ENCODE measurements around the gene EIF3I.
"Not testable (repeated sequence)": the region's sequence is repeated elsewhere in the genome, so short reads cannot be mapped to it uniquely, and the experiment has no call there.

The EIF3I gene

DNA sequence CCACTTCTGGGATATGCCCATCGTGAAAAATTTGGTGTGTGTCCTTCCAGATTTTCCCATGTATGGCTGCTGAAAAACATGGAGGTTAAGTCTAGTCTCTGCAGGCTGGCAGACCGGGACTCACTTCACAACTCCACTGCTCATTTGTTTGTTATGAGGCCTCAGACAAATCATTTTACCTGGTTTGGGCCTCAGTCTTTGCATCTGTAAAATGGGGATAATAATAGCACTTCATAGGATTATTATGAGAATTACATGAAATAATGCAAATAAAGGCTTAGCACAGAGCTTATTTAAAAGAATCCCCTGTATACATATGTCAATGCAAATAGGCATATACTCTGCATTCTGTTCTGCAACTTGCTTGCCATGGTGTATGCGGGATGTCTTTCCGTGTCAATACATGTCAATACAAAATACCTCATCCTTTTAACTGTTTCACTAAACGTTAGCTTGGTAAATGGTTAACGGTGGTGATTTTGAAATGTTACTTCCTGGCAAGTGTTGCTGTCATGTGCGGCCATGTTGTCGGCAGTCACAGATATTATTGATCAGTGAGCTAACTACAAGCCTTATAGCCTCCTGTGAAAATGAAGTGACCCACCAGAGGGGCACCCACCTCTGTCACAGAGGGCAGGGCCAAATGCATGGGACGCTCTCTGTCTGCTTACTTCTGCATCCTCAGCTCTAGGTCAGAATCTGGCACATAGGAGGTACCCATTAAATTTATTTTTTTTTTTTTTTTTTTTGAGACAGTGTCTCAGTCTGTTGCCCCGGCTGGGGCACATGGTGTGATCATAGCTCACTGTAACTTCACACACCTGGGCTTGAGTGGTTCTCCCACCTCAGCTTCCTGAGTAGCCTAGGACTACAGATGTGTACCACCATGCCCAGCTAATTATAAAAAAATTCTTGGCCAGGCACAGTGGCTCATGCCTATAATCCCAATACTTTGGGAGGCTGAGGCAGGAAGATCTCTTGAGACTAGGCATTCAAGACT lies 33.2 kb downstream of the EIF3I start:
- Histone ChIP-seq H3K36me3 (no peaks in the 10 kb centered on the region), H3K9me3 (no peaks in the 10 kb centered on the region), H3K4me3 (ENCODE audit: low read depth in 1 of 2, low read length in 1 of 2) (no peak overlapping the region), H3K27ac (no peak overlapping the region), H3K27me3 (peaks cover 6% of the 10 kb centered on the region), H3K4me1 (ENCODE audit: control insufficient read depth in 1 of 2, insufficient read depth in 1 of 2, low read depth in 1 of 2, low read length in 1 of 2) (peaks cover 1 to 3% of the 10 kb centered on the region in 2 experiments)
- TF ChIP-seq, protein P1, sequence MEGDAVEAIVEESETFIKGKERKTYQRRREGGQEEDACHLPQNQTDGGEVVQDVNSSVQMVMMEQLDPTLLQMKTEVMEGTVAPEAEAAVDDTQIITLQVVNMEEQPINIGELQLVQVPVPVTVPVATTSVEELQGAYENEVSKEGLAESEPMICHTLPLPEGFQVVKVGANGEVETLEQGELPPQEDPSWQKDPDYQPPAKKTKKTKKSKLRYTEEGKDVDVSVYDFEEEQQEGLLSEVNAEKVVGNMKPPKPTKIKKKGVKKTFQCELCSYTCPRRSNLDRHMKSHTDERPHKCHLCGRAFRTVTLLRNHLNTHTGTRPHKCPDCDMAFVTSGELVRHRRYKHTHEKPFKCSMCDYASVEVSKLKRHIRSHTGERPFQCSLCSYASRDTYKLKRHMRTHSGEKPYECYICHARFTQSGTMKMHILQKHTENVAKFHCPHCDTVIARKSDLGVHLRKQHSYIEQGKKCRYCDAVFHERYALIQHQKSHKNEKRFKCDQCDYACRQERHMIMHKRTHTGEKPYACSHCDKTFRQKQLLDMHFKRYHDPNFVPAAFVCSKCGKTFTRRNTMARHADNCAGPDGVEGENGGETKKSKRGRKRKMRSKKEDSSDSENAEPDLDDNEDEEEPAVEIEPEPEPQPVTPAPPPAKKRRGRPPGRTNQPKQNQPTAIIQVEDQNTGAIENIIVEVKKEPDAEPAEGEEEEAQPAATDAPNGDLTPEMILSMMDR (IDR thresholded peaks at IDR 0.05): no peak

DNA sequence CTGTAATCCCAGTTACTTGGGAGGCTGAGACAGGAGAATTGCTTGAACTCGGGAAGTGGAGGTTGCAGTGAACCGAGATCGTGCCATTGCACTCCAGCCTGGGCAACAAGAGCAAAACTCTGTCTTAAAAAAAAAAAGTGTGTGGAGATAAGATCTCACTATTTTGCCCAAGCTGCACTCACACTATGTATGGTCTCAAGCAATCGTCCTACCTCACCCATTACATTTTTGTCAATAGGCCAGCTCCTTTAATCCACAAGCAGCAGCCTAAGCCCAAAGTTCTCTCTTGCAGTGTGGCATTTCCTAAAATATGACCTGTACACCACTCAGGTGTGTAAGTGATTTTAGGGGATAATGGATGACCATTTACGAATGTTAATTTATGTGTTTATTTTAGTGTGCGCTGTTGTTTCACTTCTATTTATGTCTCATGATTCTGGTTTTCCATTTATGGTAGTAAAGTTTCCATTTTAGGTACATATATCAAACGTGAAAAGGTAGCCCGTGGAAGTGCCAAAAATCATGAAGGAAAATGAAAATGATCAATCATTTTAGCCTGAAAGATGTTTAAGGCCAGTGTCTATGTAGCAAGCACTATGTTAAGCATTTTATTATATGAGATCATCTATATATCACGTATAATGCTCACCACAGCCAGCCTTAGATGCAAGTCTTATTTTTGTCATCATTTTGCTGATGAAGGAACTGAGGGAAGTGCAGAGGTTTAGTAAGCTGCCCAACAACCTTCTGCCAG lies 34.4 kb downstream of the EIF3I start:
- Histone ChIP-seq H3K27ac (no peak overlapping the region), H3K4me1 (ENCODE audit: control insufficient read depth in 1 of 2, insufficient read depth in 1 of 2, low read depth in 1 of 2, low read length in 1 of 2) (peaks cover 0 to 3% of the 10 kb centered on the region in 2 experiments), H3K9me3 (no peaks in the 10 kb centered on the region), H3K27me3 (no peaks in the 10 kb centered on the region), H3K4me3 (ENCODE audit: low read depth in 1 of 2, low read length in 1 of 2) (no peak overlapping the region), H3K36me3 (no peaks in the 10 kb centered on the region)
- TF ChIP-seq, protein P1 (IDR thresholded peaks at IDR 0.05): no peak

DNA sequence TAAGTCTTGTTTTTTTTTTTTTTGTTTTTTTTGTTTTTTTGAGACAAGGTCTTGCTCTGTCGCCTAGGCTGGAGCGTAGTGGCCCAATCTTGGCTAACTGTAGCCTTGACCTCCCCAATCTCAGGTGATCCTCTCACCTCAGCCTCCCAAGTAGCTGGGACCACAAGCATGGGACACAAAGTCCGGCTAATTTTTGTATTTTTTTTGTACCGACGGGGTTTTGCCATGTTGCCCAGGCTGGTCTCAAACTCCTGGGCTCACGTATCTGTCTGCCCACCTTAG lies 35.0 kb downstream of the EIF3I start:
- Histone ChIP-seq H3K27ac (no peak overlapping the region), H3K27me3 (no peaks in the 10 kb centered on the region), H3K9me3 (no peaks in the 10 kb centered on the region), H3K36me3 (no peaks in the 10 kb centered on the region), H3K4me3 (ENCODE audit: low read depth in 1 of 2, low read length in 1 of 2) (no peak overlapping the region), H3K4me1 (ENCODE audit: control insufficient read depth in 1 of 2, insufficient read depth in 1 of 2, low read depth in 1 of 2, low read length in 1 of 2) (peaks cover 0 to 3% of the 10 kb centered on the region in 2 experiments)
- TF ChIP-seq, protein P1 (IDR thresholded peaks at IDR 0.05): no peak

DNA sequence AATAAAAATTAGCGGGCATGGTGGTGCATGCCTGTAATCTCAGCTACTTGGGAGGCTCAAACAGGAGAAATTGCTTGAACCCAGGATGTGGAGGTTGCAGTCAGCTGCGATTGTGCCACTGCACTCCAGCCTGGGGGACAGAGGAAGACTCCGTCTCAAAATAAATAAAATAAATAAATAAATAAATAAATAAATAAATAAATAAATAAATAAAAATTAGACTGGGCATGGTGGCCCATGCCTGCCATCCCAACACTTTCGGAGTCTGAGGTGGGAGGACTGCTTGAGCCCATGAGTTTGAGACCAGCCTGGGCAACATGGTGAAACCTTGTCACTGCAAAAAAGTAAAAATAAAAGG lies 41.0 kb downstream of the EIF3I start:
- not testable (repeated sequence) for H3K36me3 ChIP-seq; H3K4me1 ChIP-seq (ENCODE audit: control insufficient read depth in 1 of 2, insufficient read depth in 1 of 2, low read depth in 1 of 2, low read length in 1 of 2); H3K9me3 ChIP-seq; H3K27ac ChIP-seq; H3K27me3 ChIP-seq; H3K4me3 ChIP-seq (ENCODE audit: low read depth in 1 of 2, low read length in 1 of 2)

DNA sequence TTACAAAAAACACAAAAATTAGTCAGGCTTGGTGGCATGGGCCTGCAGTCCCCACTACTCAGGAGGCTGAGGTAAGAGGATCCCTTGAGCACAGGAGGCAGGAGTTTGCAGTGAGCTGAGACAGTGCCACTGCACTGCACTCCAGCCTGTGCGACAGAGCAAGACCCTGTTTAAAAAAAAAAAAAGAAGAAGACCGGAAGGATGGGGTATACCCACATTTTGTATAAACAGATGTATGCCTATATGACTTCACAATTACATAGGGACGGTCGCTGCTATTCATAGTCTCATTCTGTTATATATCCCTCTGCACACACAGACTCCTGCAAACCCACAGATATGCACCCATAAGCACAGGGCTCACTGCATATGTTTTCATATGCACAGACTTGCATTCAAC lies 41.5 kb downstream of the EIF3I start:
- TF ChIP-seq, protein P1 (IDR thresholded peaks at IDR 0.05): no peak
- Histone ChIP-seq H3K9me3 (no peaks in the 10 kb centered on the region), H3K27ac (no peak overlapping the region), H3K4me3 (ENCODE audit: low read depth in 1 of 2, low read length in 1 of 2) (no peak overlapping the region), H3K36me3 (no peaks in the 10 kb centered on the region), H3K4me1 (ENCODE audit: control insufficient read depth in 1 of 2, insufficient read depth in 1 of 2, low read depth in 1 of 2, low read length in 1 of 2) (no peaks in the 10 kb centered on the region), H3K27me3 (no peaks in the 10 kb centered on the region)

DNA sequence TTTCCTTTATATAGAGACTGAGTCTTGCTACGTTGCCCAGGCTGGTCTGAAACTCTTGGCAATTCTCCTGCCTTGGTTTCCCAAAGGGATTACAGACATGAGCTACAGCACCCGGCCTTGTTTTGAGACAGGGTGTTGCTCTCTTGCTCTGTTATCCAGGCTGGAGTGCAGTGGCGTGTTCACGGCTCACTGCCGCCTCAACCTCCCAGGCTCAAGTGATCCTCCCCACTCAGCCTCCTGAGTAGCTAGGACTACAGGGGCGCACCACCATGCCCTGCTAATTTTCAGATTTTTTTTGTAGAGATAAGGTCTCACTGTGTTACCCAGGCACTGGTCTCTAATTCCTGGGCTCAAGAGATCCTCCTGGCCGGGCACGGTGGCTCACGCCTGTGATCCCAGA lies 43.6 kb downstream of the EIF3I start:
- Histone ChIP-seq H3K27ac (no peak overlapping the region), H3K36me3 (no peaks in the 10 kb centered on the region), H3K4me1 (ENCODE audit: control insufficient read depth in 1 of 2, insufficient read depth in 1 of 2, low read depth in 1 of 2, low read length in 1 of 2) (no peaks in the 10 kb centered on the region), H3K27me3 (no peaks in the 10 kb centered on the region), H3K4me3 (ENCODE audit: low read depth in 1 of 2, low read length in 1 of 2) (no peak overlapping the region), H3K9me3 (no peaks in the 10 kb centered on the region)
- TF ChIP-seq, protein P1 (IDR thresholded peaks at IDR 0.05): no peak

Data from neutrophil (primary cell).